Keratinocyte (primary cell): Measurements from ENCODE around the gene PLXDC2. TPM values are rescaled to one million over a fixed set of nuclear protein-coding genes. Genes with fewer than 3 reads are reported as not detected.

Experiments
- DNase-seq: peaks from one replicate; pipeline ENCODE4 v3.0.0-alpha.2; 2011; ENCODE audit warnings: low read depth, missing footprints, low spot score
- FAIRE-seq: peaks from 2 replicates; lab custom pipeline; 2011; peaks lifted over from hg19 to GRCh38; lab: Jason Lieb, UNC
- H2AFZ ChIP-seq: 2 replicates; pipeline ENCODE4 v1.6.0; 2012; ENCODE audit warnings: low read length, control low read depth, inconsistent platforms; ENCODE audit not compliant: control insufficient read depth
- H3K27ac ChIP-seq: 2 replicates; pipeline ENCODE4 v1.5.1; 2011; ENCODE audit warnings: low read length; ENCODE audit not compliant: control insufficient read depth, insufficient read depth
- H3K27me3 ChIP-seq: 3 replicates; pipeline ENCODE4 v1.6.0; 2011; ENCODE audit warnings: low read length; ENCODE audit not compliant: control insufficient read depth, insufficient read depth; ENCODE audit errors: extremely low read depth
- H3K36me3 ChIP-seq, 2 experiments: 2 replicates in 1 of 2; 3 replicates in 1 of 2; pipeline ENCODE4 v1.5.1; 2011; ENCODE audit warnings: low read length in 2 of 2, mild to moderate bottlenecking in 1 of 2; ENCODE audit not compliant: control insufficient read depth in 2 of 2, insufficient read depth in 2 of 2; ENCODE audit errors: extremely low read depth in 1 of 2
- H3K4me1 ChIP-seq: 3 replicates; pipeline ENCODE4 v1.5.1; 2011; ENCODE audit warnings: low read length; ENCODE audit not compliant: control insufficient read depth, insufficient read depth; ENCODE audit errors: extremely low read depth
- H3K4me2 ChIP-seq: 3 replicates; pipeline ENCODE4 v1.6.0; 2011; ENCODE audit warnings: low read depth, low read length; ENCODE audit not compliant: control insufficient read depth, insufficient read depth; ENCODE audit errors: extremely low read depth
- H3K4me3 ChIP-seq, 3 experiments: fragments of 200-600 bp in 1 of 3; sonication (generic) in 1 of 3; 2 replicates in 2 of 3; 3 replicates in 1 of 3; pipeline ENCODE4 v1.5.1; 2011 to 2016; ENCODE audit warnings: low read length in 3 of 3, mild to moderate bottlenecking in 3 of 3, control low read depth in 2 of 3, inconsistent platforms in 1 of 3, low read depth in 1 of 3, mixed read lengths in 1 of 3, mixed run types in 1 of 3, moderate library complexity in 1 of 3; ENCODE audit not compliant: control insufficient read depth in 2 of 3, insufficient read depth in 2 of 3; ENCODE audit errors: extremely low read depth in 1 of 3
- H3K79me2 ChIP-seq: 2 replicates; pipeline ENCODE4 v1.6.0; 2012; ENCODE audit warnings: low read length; ENCODE audit not compliant: control insufficient read depth, insufficient read depth
- H3K9ac ChIP-seq: 3 replicates; pipeline ENCODE4 v1.6.0; 2011; ENCODE audit warnings: low read length; ENCODE audit not compliant: control insufficient read depth, insufficient read depth; ENCODE audit errors: extremely low read depth
- H3K9me1 ChIP-seq: 3 replicates; pipeline ENCODE4 v1.6.0; 2011; ENCODE audit warnings: low read length; ENCODE audit not compliant: control insufficient read depth, insufficient read depth; ENCODE audit errors: extremely low read depth
- H3K9me3 ChIP-seq: 2 replicates; pipeline ENCODE4 v1.5.1; 2012; ENCODE audit warnings: low read depth, low read length; ENCODE audit not compliant: control insufficient read depth
- H4K20me1 ChIP-seq: 3 replicates; pipeline ENCODE4 v1.6.0; 2011; ENCODE audit warnings: low read length; ENCODE audit not compliant: control insufficient read depth, insufficient read depth; ENCODE audit errors: extremely low read depth
- CTCF ChIP-seq, 3 experiments: IDR thresholded peaks in 1 of 3; conservative IDR thresholded peaks in 1 of 3; optimal IDR thresholded peaks in 1 of 3; 2 replicates in 2 of 3; 3 replicates in 1 of 3; pipeline versions ENCODE3 to v1.5.1; 2011; ENCODE audit warnings: low read length in 3 of 3, mild to moderate bottlenecking in 3 of 3, moderate library complexity in 2 of 3, control low read depth in 1 of 3, inconsistent platforms in 1 of 3; ENCODE audit not compliant: insufficient read depth in 2 of 3; ENCODE audit errors: extremely low read depth in 1 of 3
- EZH2 ChIP-seq: IDR thresholded peaks from one replicate; pipeline ENCODE4 v1.6.1; 2012; ENCODE audit warnings: inconsistent platforms, mild to moderate bottlenecking, low read length, moderate library complexity
- dilution Hi-C: fragments of 300-500 bp; cut with MboI; formaldehyde crosslinking; loops from one replicate; pipeline ENCODE4 v1.7.0; 2020; ENCODE audit warnings: low sequenced_read_pairs; ENCODE audit not compliant: extremely low pct_ligation_motif_present
- polyA plus RNA-seq, 5 experiments: library from polyadenylated mRNA; depleted of rRNA in 3 of 5; stranded (reverse) in 3 of 5; stranded (forward) in 1 of 5; unstranded in 1 of 5; fragments of >200 nt; gene quantifications; 1 replicate in 1 of 5; 2 replicates in 3 of 5; 3 replicates in 1 of 5; pipeline versions ENCODE4 v1.2.1 to v1.2.3, GENCODE V29; 2011 to 2012; ENCODE audit warnings: missing spikeins in 2 of 5, low read depth in 1 of 5, low replicate concordance in 1 of 5

Gene PLXDC2
- polyA plus RNA-seq, 1 donor (not counting 4 experiments of a cell fraction or from before 2014, with no cell fraction given): 12.9 TPM

GRCh38 chr10:19862811-19863515 is 46.7 kb downstream of the PLXDC2 start:
- H3K9ac ChIP-seq: no peak overlapping the region
- dilution Hi-C loops: no loop called here
- no peak overlapping the region for H2AFZ ChIP-seq
- no peak for TF ChIP-seq EZH2
- TF ChIP-seq CTCF (optimal IDR thresholded peaks at IDR 0.05 in 1 of 3, IDR thresholded peaks at IDR 0.05 in 1 of 3, conservative IDR thresholded peaks at IDR 0.05 in 1 of 3; ENCODE audit: extremely low read depth in 1 of 3, insufficient read depth in 2 of 3, low read length in 3 of 3): no peak
- H3K4me2 ChIP-seq: no peak overlapping the region
- H3K4me3 ChIP-seq: no peak overlapping the region
- no peaks in the 10 kb centered on the region for H3K79me2 ChIP-seq
- H3K9me1 ChIP-seq: no peaks in the 10 kb centered on the region
- DNase-seq (no peak), FAIRE-seq (no peak)
- no peaks in the 10 kb centered on the region for H3K4me1 ChIP-seq
- no peak overlapping the region for H3K27ac ChIP-seq
- no peaks in the 10 kb centered on the region for H4K20me1 ChIP-seq
- no peaks in the 10 kb centered on the region for H3K27me3 ChIP-seq
- no peaks in the 10 kb centered on the region for H3K36me3 ChIP-seq
- H3K9me3 ChIP-seq: no peaks in the 10 kb centered on the region

- Histone ChIP-seq H3K79me2 (no peaks in the 10 kb centered on the region), H3K36me3 (no peaks in the 10 kb centered on the region), H3K27ac (no peak overlapping the region), H2AFZ (no peak overlapping the region), H3K4me3 (no peak overlapping the region), H3K9ac (no peak overlapping the region), H4K20me1 (no peaks in the 10 kb centered on the region), H3K9me3 (no peaks in the 10 kb centered on the region), H3K4me2 (no peak overlapping the region), H3K27me3 (no peaks in the 10 kb centered on the region), H3K9me1 (no peaks in the 10 kb centered on the region), H3K4me1 (no peaks in the 10 kb centered on the region)
- DNase-seq: no peak
- dilution Hi-C loops: no loop called here
- TF ChIP-seq CTCF (optimal IDR thresholded peaks at IDR 0.05 in 1 of 3, IDR thresholded peaks at IDR 0.05 in 1 of 3, conservative IDR thresholded peaks at IDR 0.05 in 1 of 3; ENCODE audit: extremely low read depth in 1 of 3, insufficient read depth in 2 of 3, low read length in 3 of 3): no peak
- no peak for TF ChIP-seq EZH2
- no peak for FAIRE-seq
These were observed 49.4 kb downstream of the PLXDC2 start for GRCh38 chr10:19865676-19866075.
